ENCODE results near the gene RXFP2.

Gene RXFP2

DNA sequence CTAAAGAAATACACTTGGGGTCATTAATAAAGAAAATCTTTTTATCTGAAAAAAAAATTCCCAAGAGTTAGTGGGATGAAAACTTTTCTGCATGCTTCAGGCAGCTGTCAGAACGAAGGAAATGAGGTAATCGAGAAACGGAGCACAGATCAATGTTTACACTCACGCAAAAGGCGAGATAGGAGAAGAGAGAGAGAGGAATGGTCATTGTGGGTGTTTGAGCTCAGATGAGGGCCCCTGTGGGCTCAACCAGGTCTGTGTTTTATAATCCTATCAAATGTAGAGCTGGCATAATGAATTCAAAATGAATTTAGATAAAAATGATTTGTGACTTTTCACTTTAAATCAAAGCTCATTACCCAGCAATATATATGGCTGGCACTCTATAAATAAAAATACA lies 6.3 kb upstream of the RXFP2 start:
- no peak for TF ChIP-seq SIN3A (IDR thresholded peaks at IDR 0.05; ENCODE audit: borderline replicate concordance, insufficient read depth, low read length)
- TF ChIP-seq TAF1 (IDR thresholded peaks at IDR 0.05; ENCODE audit: borderline replicate concordance, insufficient read depth, low read length): no peak
- TF ChIP-seq FOXP2 (optimal IDR thresholded peaks at IDR 0.05; ENCODE audit: borderline replicate concordance, extremely low read depth, extremely low read length, insufficient read depth): no peak
- TF ChIP-seq, protein P1, sequence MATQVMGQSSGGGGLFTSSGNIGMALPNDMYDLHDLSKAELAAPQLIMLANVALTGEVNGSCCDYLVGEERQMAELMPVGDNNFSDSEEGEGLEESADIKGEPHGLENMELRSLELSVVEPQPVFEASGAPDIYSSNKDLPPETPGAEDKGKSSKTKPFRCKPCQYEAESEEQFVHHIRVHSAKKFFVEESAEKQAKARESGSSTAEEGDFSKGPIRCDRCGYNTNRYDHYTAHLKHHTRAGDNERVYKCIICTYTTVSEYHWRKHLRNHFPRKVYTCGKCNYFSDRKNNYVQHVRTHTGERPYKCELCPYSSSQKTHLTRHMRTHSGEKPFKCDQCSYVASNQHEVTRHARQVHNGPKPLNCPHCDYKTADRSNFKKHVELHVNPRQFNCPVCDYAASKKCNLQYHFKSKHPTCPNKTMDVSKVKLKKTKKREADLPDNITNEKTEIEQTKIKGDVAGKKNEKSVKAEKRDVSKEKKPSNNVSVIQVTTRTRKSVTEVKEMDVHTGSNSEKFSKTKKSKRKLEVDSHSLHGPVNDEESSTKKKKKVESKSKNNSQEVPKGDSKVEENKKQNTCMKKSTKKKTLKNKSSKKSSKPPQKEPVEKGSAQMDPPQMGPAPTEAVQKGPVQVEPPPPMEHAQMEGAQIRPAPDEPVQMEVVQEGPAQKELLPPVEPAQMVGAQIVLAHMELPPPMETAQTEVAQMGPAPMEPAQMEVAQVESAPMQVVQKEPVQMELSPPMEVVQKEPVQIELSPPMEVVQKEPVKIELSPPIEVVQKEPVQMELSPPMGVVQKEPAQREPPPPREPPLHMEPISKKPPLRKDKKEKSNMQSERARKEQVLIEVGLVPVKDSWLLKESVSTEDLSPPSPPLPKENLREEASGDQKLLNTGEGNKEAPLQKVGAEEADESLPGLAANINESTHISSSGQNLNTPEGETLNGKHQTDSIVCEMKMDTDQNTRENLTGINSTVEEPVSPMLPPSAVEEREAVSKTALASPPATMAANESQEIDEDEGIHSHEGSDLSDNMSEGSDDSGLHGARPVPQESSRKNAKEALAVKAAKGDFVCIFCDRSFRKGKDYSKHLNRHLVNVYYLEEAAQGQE (IDR thresholded peaks at IDR 0.05; ENCODE audit: insufficient read depth in 1 of 2, low read depth in 2 of 2, low read length in 2 of 2): no peak
- TF ChIP-seq POLR2AphosphoS5 (IDR thresholded peaks at IDR 0.05; ENCODE audit: low read depth, low read length): no peak

DNA sequence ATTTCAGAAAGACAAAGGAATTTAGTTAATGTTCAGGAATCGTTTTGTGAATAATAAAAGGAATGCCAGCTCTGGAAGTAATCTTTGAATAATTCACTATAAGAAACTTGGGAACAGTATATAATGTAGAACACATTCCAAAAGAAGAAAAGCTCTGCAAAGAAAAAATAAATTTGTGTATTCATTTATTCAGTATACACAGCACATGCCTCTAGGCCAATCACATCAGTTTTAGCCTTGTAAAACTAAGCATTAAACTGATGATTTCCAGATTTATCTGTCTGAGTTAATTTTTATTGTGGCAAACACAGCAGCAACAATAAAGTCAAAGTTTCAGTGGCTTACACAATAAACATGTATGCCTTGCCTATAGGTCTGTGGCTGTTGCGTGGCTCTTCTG lies 5.7 kb upstream of the RXFP2 start:
- TF ChIP-seq, protein P1 (IDR thresholded peaks at IDR 0.05; ENCODE audit: insufficient read depth in 1 of 2, low read depth in 2 of 2, low read length in 2 of 2): no peak
- TF ChIP-seq FOXP2 (optimal IDR thresholded peaks at IDR 0.05; ENCODE audit: borderline replicate concordance, extremely low read depth, extremely low read length, insufficient read depth): no peak
- no peak for TF ChIP-seq TAF1 (IDR thresholded peaks at IDR 0.05; ENCODE audit: borderline replicate concordance, insufficient read depth, low read length)
- TF ChIP-seq SIN3A (IDR thresholded peaks at IDR 0.05; ENCODE audit: borderline replicate concordance, insufficient read depth, low read length): no peak
- TF ChIP-seq POLR2AphosphoS5 (IDR thresholded peaks at IDR 0.05; ENCODE audit: low read depth, low read length): no peak

DNA sequence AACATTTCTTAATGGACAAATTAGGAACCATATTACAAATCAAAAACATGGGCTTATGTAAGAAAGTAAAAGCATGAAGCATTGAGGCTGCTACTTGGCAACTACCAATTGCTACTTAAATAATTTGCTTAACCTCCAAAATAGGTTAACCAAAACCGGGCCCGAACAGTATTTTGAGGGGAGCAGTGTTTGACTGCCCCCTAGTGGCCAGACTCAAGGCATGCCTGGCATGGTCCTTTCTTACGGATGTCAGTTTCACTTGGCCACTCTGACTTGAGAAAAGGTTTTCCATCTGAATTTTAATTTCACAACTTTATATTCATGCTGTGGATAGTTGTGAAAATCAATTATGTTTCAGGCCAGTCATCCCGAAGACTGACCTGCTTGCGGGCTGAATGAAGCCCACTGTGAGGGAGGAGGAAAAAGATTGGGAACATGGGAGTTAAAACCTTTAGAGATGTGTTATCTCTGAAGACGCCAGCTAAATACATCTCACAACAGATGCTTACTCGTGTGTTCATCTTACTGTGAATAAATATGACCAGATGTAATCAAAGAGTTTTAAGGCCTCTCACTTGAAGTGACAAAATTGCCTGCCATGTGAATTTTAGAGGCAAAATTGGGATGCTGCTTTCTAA lies 2.9 kb downstream of the RXFP2 start:
- TF ChIP-seq, protein P1 (IDR thresholded peaks at IDR 0.05; ENCODE audit: insufficient read depth in 1 of 2, low read depth in 2 of 2, low read length in 2 of 2): no peak
- no peak for TF ChIP-seq FOXP2 (optimal IDR thresholded peaks at IDR 0.05; ENCODE audit: borderline replicate concordance, extremely low read depth, extremely low read length, insufficient read depth)
- no peak for TF ChIP-seq TAF1 (IDR thresholded peaks at IDR 0.05; ENCODE audit: borderline replicate concordance, insufficient read depth, low read length)
- no peak for TF ChIP-seq POLR2AphosphoS5 (IDR thresholded peaks at IDR 0.05; ENCODE audit: low read depth, low read length)

DNA sequence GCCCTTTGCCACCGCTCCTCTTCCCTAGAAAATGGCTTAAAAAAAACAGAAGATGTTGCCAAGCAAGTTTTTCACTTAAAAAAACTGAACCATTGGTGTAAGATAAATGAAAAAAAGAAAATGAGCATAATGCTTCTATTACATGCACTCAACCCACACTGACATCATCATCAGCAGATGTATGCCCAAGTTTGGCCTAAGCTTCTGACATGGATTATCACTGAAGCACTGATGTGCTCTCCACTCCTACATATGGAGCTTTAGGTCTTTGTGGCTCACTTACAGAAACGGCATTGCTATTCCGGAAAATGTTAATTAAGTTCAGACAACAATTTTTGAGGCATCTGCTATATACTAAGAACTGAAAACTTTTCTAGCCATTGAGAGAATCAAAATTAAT lies 8.0 kb downstream of the RXFP2 start:
- TF ChIP-seq FOXP2 (optimal IDR thresholded peaks at IDR 0.05; ENCODE audit: borderline replicate concordance, extremely low read depth, extremely low read length, insufficient read depth): no peak
- TF ChIP-seq POLR2AphosphoS5 (IDR thresholded peaks at IDR 0.05; ENCODE audit: low read depth, low read length): no peak
- no peak for TF ChIP-seq TAF1 (IDR thresholded peaks at IDR 0.05; ENCODE audit: borderline replicate concordance, insufficient read depth, low read length)
- TF ChIP-seq SIN3A (IDR thresholded peaks at IDR 0.05; ENCODE audit: borderline replicate concordance, insufficient read depth, low read length): no peak
- TF ChIP-seq, protein P1 (IDR thresholded peaks at IDR 0.05; ENCODE audit: insufficient read depth in 1 of 2, low read depth in 2 of 2, low read length in 2 of 2): no peak
